ENCODE results near the gene ACOX3.

DNA sequence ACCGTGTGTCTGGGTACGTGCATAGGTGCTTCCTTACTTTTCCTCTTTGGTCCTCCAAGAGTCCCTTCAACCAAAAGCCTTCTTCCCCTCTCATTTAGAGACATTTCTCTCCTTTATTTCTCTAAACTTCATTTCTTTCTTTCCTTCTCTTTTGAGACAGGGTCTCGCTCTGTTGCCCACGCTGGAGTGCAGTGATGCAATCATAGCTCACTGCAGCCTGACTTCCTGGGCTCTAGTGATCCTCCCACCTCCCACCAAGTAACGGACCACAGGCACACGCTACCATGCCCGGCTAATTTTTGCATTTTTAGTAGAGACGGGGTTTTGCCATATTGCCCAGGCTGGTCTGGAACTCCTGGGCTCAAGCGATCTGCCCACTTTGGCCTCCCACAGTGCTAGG lies 42.2 kb downstream of the ACOX3 start:
- TF ChIP-seq MAX (IDR thresholded peaks at IDR 0.05) = no peak
- TF ChIP-seq, protein P1, sequence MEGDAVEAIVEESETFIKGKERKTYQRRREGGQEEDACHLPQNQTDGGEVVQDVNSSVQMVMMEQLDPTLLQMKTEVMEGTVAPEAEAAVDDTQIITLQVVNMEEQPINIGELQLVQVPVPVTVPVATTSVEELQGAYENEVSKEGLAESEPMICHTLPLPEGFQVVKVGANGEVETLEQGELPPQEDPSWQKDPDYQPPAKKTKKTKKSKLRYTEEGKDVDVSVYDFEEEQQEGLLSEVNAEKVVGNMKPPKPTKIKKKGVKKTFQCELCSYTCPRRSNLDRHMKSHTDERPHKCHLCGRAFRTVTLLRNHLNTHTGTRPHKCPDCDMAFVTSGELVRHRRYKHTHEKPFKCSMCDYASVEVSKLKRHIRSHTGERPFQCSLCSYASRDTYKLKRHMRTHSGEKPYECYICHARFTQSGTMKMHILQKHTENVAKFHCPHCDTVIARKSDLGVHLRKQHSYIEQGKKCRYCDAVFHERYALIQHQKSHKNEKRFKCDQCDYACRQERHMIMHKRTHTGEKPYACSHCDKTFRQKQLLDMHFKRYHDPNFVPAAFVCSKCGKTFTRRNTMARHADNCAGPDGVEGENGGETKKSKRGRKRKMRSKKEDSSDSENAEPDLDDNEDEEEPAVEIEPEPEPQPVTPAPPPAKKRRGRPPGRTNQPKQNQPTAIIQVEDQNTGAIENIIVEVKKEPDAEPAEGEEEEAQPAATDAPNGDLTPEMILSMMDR (IDR thresholded peaks at IDR 0.05; ENCODE audit: low read depth, low read length, missing input control) = no peak
- TF ChIP-seq REST (IDR thresholded peaks at IDR 0.05) = no peak
- TF ChIP-seq SP1 (IDR thresholded peaks at IDR 0.05) = no peak
- no peak for TF ChIP-seq HNF4G (IDR thresholded peaks at IDR 0.05)
- no peak for TF ChIP-seq YY1 (IDR thresholded peaks at IDR 0.05)
- no peak for TF ChIP-seq RXRA (IDR thresholded peaks at IDR 0.05)

Data from liver (tissue), 3 donors.